ENCODE results near the gene CADM1. TPM values are rescaled to one million over a fixed set of nuclear protein-coding genes. Genes with fewer than 3 reads are reported as not detected.

Gene CADM1
- total RNA-seq, 1 experiment from 2014 or later: 0.79 TPM

- Histone ChIP-seq H3K79me2 (ENCODE audit: insufficient read depth, low read length) (no peaks in the 10 kb centered on the region), H3K27me3 (ENCODE audit: insufficient read depth, low read length) (no peaks in the 10 kb centered on the region), H3K4me3 (replicated peaks in 1 of 2; ENCODE audit: low read depth in 1 of 2, low read length in 2 of 2) (no peak overlapping the region), H4K20me1 (ENCODE audit: insufficient read depth) (no peaks in the 10 kb centered on the region), H3K4me1 (ENCODE audit: control insufficient read depth in 1 of 2, insufficient read depth in 2 of 2, low read length in 2 of 2) (no peaks in the 10 kb centered on the region), H3K27ac (ENCODE audit: low read depth, low read length) (no peak overlapping the region), H3K36me3 (ENCODE audit: control insufficient read depth in 1 of 2, insufficient read depth in 2 of 2, low read length in 2 of 2) (no peaks in the 10 kb centered on the region), H3K9me2 (ENCODE audit: insufficient read depth) (no peaks in the 10 kb centered on the region), H2AFZ (ENCODE audit: low read depth, low read length, poor library complexity, severe bottlenecking) (no peak overlapping the region), H3K4me2 (ENCODE audit: low read length) (no peak overlapping the region), H3K9me3 (ENCODE audit: control insufficient read depth in 1 of 2, insufficient read depth in 1 of 2, low read depth in 1 of 2, low read length in 2 of 2) (peaks cover 0 to 34% of the 10 kb centered on the region in 2 experiments; a peak in 2 of 4 replicates), H3K9ac (ENCODE audit: low read length) (no peak overlapping the region)
- intact Hi-C loops (cut with micrococcal nuclease): no loop called here
- no peak for DNase-seq (ENCODE audit: low read depth, low spot score)
- BruUV-seq (replicated peaks): no TSS peak
- ChIA-PET CTCF (no interaction called here), POLR2A (no interaction called here), RAD21 (ENCODE audit: low non-redundant PET in 1 of 2, low total read pairs in 2 of 2, uncharacterized antibody in 2 of 2, unreplicated experiment in 2 of 2) (no interaction called here)
- no peak for TF ChIP-seq EGR1 (IDR thresholded peaks at IDR 0.05; ENCODE audit: low read depth)
- no peak for TF ChIP-seq ZBTB33 (IDR thresholded peaks at IDR 0.05; ENCODE audit: extremely low read depth, insufficient replicate concordance, low read length)
- TF ChIP-seq CEBPB (IDR thresholded peaks at IDR 0.05; ENCODE audit: low read depth): no peak
- TF ChIP-seq POLR2AphosphoS5 (IDR thresholded peaks at IDR 0.05; ENCODE audit: low read depth, low read length): no peak
- TF ChIP-seq ATF3 (IDR thresholded peaks at IDR 0.05): no peak
- TF ChIP-seq RAD21 (IDR thresholded peaks at IDR 0.05; ENCODE audit: low read depth): no peak
- no peak for TF ChIP-seq CTCF (IDR thresholded peaks at IDR 0.05 in 2 of 3, conservative IDR thresholded peaks at IDR 0.05 in 1 of 3; ENCODE audit: borderline replicate concordance in 1 of 3, insufficient read depth in 1 of 3, low read depth in 2 of 3, low read length in 2 of 3)
- TF ChIP-seq JUND (IDR thresholded peaks at IDR 0.05): no peak
- no peak for TF ChIP-seq TCF7L2 (IDR thresholded peaks at IDR 0.05; ENCODE audit: borderline replicate concordance, extremely low read depth, insufficient read depth, insufficient read length)
- TF ChIP-seq FOSL1 (IDR thresholded peaks at IDR 0.05; ENCODE audit: low read depth): no peak
- TF ChIP-seq SIN3A (IDR thresholded peaks at IDR 0.05; ENCODE audit: low read depth): no peak
- TF ChIP-seq ELF1 (IDR thresholded peaks at IDR 0.05; ENCODE audit: borderline replicate concordance, low read depth): no peak
- TF ChIP-seq ZFX (IDR thresholded peaks at IDR 0.05): no peak
- no peak for TF ChIP-seq EZH2 (IDR thresholded peaks at IDR 0.05)
- TF ChIP-seq POLR2A (IDR thresholded peaks at IDR 0.05; ENCODE audit: borderline replicate concordance, extremely low read depth, insufficient read depth, insufficient read length): no peak
- TF ChIP-seq EZH2phosphoT487 (IDR thresholded peaks at IDR 0.05; ENCODE audit: borderline replicate concordance): no peak
- TF ChIP-seq MAX (IDR thresholded peaks at IDR 0.05): no peak
- no peak for TF ChIP-seq YY1 (IDR thresholded peaks at IDR 0.05; ENCODE audit: extremely low read depth, insufficient replicate concordance, low read depth, low read length)
- no peak for TF ChIP-seq SRF (IDR thresholded peaks at IDR 0.05; ENCODE audit: low read depth)
- no peak for ATAC-seq
Measured at GRCh38 chr11:115450519-115450918, 53.7 kb downstream of the CADM1 start.

Measured in HCT116 (cell line).